ENCODE results near the gene CCHCR1.

Gene CCHCR1

GRCh38 chr6:31162463-31163165 is 5.0 kb upstream of the CCHCR1 start:
- DNase-seq (ENCODE audit: low read depth): no peak

DNA sequence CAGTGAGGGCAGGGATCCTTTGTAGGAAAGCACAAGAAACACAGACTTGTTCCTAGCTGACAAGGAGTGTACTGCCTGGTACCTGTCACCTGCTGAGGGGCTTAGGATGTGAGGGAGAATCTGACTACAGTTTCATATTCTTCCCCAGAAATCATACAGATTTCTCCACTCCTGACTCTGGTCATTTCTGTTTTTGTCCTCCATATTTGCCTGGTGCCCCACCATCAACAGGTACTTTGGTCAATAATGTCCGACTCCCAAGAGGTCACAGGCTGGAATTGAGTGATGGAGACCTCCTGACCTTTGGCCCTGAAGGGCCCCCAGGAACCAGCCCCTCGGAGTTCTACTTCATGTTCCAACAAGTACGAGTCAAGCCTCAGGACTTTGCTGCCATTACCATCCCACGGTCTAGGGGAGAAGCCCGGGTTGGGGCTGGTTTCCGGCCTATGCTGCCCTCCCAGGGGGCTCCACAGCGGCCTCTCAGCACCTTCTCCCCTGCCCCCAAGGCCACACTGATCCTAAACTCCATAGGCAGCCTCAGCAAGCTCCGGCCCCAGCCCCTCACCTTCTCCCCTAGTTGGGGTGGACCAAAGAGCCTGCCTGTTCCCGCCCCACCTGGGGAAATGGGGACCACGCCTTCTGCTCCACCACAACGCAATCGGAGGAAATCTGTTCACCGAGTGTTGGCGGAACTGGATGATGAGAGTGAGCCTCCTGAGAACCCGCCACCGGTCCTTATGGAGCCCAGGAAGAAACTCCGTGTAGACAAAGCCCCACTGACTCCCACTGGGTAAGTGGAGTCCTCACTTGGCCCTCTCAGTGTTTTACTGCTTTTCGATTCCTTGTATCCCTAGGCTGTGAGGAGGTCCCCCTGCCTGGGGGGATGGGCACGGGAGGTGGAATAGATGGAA is 3.9 kb upstream of the CCHCR1 start:
- DNase-seq (ENCODE audit: low read depth): no peak

- no peak for DNase-seq (ENCODE audit: low read depth)
Measured at GRCh38 chr6:31158863-31159855, 1.6 kb upstream of the CCHCR1 start.

DNA sequence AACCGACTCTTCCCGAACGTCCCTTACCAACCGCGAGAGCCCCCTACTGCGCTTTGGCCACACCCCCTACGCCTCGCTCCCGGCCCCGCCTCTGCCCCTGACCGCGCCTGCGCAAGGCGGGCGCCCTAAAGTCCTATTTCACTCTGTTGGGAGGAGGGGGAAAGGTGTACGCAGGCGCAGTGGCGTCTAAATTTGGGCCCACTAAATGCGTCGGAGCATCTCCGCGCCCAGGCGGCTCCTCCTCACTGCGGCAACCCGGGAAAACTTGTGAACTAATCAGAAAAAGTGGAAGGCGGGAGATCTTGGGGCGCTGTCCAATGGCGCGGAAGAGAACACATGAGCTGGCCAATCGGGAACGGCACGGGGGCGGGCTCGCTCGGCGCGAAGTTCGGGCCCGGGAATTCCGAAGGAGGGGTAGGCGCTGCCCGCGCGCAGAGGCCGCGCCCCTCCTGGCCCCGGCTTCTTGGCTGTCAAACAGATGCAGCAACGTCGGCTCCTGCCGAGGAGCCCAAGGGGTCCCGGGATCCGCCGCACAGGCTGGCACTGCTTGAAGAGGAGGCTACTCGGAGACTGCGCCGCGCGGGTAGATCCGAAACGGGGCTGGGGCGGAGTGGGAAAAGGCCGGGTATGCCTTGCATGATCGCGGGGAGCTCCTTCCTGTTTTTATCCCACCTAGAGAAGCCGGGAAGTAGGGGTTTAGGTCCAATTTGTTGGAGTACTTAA is 699 bp upstream of the CCHCR1 start, which contains the start of gene TCF19:
Gene TCF19 (plus strand): TSS at position 450 of the 723 bp plus-strand sequence. CDS start 881 bp downstream, outside the sequence.
- DNase-seq (ENCODE audit: low read depth): peak; percentile 96

DNA sequence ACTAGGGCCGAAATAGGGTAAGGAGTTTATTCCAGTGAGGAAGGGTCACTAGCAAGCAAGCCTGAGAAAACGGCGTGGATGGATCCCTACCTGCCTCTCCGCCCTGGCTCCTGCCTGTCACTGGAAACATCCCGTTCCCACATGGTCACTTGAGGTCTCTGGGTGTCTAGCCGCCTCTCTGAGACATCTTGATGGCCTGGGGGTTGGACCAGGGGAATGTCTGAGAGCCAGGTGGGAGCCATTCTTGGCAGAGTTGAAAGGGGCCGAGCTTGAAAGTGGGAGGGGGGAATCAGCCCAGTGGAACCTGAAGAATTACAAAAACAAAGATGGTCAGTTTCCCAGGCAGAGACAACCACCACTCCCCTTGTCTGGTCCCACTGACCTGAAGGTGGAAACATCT is 961 bp downstream of the CCHCR1 start:
- no peak for DNase-seq (ENCODE audit: low read depth)

- no peak for DNase-seq (ENCODE audit: low read depth)
Measured at GRCh38 chr6:31154436-31154835, 3.2 kb downstream of the CCHCR1 start.

DNA sequence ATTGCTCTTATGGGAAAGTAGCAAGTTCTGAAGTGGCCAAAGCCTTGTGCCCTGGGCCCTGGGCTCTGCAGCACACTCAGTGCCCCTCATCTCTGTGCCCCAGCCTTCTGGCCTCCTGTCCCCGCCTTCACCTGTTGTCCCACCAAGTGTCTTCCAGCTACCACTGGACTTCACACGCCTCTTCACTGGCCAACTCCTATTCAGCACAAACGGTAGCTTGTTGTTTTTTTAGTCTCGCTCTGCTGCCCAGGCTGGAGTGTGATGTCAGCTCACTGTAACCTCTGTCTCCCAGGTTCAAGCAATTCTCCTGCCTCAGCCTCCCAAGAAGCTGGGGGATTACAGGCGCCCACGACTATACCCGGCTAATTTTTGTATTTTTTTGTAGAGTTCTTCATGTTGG is 4.8 kb downstream of the CCHCR1 start:
- DNase-seq (ENCODE audit: low read depth): no peak

GRCh38 chr6:31149827-31150447 is 7.7 kb downstream of the CCHCR1 start:
- no peak for DNase-seq (ENCODE audit: low read depth)

DNA sequence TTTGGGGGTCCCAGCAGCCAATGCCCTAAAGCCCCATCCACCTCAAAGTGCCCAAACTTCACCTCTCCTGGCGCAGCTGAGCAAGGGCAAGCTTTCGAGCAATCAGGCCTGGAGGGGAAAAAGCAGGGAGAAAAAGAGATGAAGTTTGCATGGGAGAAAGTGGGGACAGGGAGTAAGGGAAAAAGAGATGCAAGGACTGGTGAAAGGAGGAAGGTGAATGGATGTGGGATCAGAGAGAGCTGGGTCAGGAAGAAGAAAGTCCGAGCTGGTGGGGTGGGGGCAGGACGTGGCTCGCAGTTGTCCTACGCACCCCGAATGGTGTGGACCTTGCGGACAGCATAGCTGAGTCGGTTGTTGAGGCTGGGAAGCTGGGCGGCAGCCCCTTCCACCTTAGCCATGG is 12.2 kb downstream of the CCHCR1 start:
- DNase-seq (ENCODE audit: low read depth): no peak

GRCh38 chr6:31144970-31145340 is 12.6 kb downstream of the CCHCR1 start:
- DNase-seq (ENCODE audit: low read depth): no peak

GRCh38 chr6:31144296-31144969 is 13.2 kb downstream of the CCHCR1 start:
- no peak for DNase-seq (ENCODE audit: low read depth)

GRCh38 chr6:31143148-31143547 is 14.5 kb downstream of the CCHCR1 start:
- DNase-seq (ENCODE audit: low read depth): no peak

- no peak for DNase-seq (ENCODE audit: low read depth)
Measured at GRCh38 chr6:31142361-31142761, 15.2 kb downstream of the CCHCR1 start.

- no peak for DNase-seq (ENCODE audit: low read depth)
Measured at GRCh38 chr6:31140643-31141042, 17.0 kb downstream of the CCHCR1 start.

- no peak for DNase-seq (ENCODE audit: low read depth)
Measured at GRCh38 chr6:31139599-31139998, 18.0 kb downstream of the CCHCR1 start.

GRCh38 chr6:31138982-31139381 is 18.6 kb downstream of the CCHCR1 start, which contains the start of gene PSORS1C2:
PSORS1C2 (minus strand) TSS chr6:31139066; CDS start chr6:31139026, 40 bp downstream.
- no peak for DNase-seq (ENCODE audit: low read depth)

- DNase-seq (ENCODE audit: low read depth): no peak
Measured at GRCh38 chr6:31135710-31136109, 21.9 kb downstream of the CCHCR1 start.

GRCh38 chr6:31132806-31133205 is 24.8 kb downstream of the CCHCR1 start:
- no peak for DNase-seq (ENCODE audit: low read depth)

- DNase-seq (ENCODE audit: low read depth): no peak
Measured at GRCh38 chr6:31131595-31131994, 26.0 kb downstream of the CCHCR1 start.

DNA sequence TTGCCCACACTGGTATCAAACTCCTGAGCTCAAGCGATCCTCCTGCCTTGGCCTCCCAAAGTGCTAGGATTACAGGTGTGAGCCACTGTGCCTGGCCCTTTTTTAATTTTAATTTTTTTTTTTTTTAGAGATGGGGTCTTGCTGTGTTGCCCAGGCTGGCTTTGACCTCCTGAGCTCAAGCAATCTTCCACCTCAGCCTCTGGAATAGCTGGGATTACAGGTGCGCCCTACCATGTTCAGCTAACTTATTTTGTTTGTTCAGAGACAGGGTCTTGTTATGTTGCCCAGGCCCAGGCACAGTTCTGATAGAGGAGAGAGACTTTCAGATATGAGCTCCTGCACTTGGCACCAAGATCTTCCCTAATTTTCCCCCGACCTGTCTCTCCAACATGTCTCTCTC is 26.9 kb downstream of the CCHCR1 start:
- no peak for DNase-seq (ENCODE audit: low read depth)
